Effector CD4-positive, alpha-beta T cell (primary cell): ENCODE data around the gene COQ8B.
"Not testable (repeated sequence)": the region's sequence is repeated elsewhere in the genome, so short reads cannot be mapped to it uniquely, and the experiment has no call there.

Source experiments
- DNase-seq: peaks from one replicate; pipeline ENCODE4 v3.0.0-alpha.2; 2020
- total RNA-seq: gene quantifications from one replicate; lab custom pipeline; 2026; lab: John Stamatoyannopoulos, UW

The COQ8B gene
- total RNA-seq: 37.7 reads per million, percentile 62 among the genes with 10 or more reads in this experiment

DNA sequence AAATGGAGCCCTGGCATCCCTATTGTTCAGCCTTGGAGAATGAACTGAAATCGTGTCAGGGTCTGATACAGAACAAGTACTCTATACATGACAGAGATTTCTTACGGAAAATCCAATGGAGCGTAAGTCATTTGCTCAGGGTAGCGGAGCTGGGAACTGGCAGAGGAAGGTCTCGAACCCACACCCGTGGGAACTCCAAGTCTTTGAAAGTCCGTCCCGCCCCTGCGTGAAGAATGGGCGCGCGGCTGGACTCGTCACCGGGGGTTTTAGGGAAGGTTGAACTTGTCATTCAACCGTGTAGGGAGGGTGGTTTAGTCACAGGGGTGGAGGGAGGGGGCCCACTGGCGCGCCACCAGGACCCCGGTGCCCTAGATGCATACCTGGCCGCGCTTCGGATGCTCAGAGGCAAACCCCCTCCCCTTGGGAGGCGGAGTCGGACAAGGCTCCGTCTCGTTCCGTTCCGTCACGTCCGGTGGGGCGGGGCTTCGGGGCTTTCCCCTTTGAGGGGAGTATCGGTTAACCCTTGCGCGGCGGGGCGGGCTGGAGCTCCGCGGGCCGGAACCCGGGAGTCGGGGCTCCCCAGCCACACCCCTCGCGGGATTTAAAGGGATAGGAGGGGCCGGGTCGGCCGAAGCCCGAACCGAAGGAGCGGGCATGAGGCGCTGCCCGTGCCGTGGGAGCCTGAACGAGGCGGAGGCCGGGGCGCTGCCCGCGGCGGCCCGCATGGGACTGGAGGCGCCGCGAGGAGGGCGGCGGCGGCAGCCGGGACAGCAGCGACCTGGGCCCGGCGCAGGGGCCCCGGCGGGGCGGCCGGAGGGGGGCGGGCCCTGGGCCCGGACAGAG lies at the start of gene COQ8B, which contains the start of gene ITPKC:
TSS of gene COQ8B (minus strand) at position 405 of the 843 bp plus-strand sequence. CDS start 2,254 bp downstream, outside the sequence.
TSS of gene ITPKC (plus strand) at position 631 of the 843 bp plus-strand sequence. CDS start at position 655, 24 bp downstream.
- DNase-seq: peak; percentile 100

DNA sequence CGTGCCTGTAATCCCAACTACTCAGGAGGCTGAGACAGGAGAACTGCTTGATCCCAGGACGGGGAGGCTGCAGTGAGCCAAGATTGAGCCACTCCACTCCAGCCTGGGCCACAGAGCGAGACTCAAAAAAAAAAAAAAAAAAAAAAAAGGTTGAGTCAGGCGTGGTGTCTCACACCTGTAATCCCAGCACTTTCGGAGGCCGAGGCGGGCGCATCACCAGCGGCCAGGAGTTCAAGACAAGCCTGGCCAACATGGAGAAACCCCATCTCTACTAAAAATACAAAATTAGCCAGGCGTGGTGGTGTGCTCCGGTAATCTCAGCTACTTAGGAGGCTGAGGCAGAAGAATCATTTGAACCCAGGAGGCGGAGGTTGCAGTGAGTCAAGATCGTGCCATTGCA lies 49.7 kb upstream of the COQ8B start:
- DNase-seq: not testable (repeated sequence)

DNA sequence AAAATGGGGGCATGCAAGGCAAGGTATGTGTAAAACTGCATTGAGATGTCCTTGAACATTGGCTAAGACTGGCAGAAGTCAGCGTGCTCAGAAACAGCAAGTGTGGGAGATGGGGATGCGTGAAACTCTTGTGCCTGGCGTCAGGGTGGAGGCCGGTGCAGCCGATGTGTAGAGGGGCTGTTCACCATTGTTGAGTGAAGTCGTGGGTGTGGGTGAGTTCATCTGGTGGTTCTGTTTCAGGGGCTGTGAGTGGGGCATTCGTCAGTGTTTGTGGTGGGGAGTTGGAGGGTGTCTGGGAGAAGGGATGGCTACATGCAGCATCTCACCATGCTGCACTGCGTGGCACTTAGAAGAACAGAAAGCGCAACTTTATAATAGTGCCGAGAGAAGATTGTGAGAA lies 47.3 kb upstream of the COQ8B start:
- DNase-seq: no peak

DNA sequence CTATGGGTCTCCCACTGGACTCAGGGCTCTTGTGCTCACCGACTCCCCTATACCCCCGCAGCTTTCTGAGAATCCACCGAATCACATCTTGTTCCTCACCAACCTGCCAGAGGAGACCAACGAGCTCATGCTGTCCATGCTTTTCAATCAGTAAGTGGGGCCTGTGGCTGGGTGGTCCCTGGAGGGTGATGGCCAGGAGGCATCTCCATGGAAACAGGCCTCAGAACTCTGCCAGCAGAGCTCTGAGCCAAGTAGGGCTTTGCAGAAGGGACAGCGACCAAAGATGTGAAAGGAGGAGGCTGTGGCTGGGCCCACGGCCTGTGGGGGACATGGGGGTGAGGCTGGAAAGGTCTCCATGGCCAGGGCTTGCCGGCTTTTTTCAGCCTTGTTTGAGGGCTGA lies 46.8 kb upstream of the COQ8B start:
- no peak for DNase-seq

DNA sequence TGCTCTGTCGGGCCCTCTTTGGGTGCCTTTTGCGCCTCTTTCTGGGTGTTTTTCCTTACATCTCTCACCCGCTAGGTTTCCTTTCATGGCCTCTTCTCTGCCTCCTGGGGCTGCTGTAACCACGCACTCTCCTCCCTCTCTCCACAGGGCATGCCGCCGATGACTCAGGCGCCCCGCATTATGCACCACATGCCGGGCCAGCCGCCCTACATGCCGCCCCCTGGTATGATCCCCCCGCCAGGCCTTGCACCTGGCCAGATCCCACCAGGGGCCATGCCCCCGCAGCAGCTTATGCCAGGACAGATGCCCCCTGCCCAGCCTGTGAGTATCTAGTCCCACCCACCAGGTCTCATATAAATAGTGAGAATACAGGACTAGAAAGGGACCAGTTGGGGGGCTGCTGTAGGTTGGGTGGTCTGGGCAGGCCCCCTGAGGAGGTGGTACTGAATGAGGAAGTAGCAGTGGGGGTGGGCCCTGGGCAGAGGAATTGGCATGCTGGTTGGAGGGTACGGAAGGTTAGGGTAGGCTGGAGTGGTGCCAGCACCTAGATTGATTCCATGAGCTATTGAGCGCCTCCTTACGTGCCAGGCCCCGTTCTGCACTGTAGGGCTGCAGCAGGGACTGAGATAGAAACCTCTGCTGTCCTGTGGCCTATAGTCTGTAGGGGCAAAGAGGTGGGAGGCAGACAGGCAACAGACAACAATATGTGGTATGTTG lies 46.2 kb upstream of the COQ8B start:
- DNase-seq: no peak

DNA sequence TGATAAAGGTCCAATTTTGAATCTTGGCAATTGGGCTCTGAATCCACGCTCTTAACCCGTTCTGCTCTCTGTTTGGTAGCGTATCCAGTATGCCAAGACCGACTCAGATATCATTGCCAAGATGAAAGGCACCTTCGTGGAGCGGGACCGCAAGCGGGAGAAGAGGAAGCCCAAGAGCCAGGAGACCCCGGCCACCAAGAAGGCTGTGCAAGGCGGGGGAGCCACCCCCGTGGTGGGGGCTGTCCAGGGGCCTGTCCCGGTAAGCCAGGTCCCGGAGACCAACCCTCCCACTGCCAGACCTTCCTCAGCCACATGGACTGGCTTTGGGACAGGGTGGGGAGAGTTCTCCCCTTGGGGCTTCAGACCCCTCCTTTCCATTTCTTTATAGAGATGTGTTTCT lies 42.7 kb upstream of the COQ8B start:
- DNase-seq: no peak

DNA sequence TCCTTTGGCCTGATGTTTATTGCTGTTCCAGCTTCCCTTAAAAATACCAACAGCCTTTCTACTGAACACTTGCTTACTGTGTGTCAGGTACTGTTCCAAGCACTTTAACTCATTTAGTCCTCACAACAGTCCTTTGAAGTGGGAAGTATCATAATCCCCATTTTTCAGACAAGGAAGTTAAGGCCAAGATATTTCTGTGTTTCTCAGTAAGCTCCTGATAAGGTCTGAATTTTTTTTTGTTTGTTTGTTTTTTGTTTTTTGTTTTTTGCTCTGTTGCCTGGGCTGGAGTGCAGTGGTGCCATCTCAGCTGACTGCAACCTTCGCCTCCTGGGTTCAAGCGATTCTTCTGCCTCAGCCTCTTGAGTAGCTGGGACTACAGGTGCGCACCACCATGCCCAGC lies 41.8 kb upstream of the COQ8B start:
- no peak for DNase-seq

DNA sequence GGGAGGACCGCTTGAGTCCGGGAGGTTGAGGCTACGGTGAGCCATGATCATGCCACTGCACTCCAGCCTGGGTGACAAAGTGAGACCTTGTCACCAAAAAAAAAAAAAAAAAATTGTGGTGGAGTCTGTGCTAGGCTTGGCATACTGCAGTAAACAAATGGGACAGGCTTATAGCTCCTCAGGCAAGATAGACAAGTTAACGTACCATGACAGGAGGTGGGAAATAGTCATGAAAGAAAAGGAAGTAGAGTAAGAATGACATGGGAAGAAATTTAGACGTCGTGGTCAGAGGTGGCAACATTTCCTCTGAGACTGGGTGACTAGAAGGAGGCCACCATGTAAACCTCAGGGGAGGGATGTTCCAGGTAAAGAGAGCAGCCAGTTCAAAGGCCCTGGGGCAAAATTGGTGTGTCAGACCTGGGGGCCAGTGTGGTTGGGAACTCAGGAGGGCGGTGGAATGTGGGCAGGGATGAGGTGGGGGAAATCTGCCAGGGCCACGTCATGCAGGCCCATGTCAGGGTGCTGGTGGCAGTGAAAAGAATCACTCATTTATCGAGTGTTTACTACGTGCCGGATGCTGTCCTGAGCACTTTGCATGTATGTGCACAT lies 39.9 kb upstream of the COQ8B start:
- no peak for DNase-seq

DNA sequence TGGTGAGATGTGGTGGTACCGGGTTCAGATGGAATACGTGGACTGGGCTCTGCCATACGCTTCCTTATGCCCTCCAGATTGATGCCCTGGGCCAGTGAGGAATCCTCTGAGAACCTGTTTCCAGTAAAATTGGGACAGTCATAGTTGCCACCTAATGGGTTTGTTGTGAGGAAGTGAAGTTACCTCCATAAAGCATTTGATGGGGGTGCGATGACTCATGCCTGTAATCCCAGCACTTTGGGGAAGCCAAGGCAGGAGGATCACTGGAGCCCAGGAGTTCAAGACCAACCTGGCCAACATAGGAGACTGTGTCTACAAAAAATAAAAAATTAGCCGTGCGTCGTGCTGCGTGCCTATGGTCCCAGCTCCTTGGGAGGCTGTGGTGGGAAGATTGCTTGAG lies 39.1 kb upstream of the COQ8B start:
- DNase-seq: no peak

DNA sequence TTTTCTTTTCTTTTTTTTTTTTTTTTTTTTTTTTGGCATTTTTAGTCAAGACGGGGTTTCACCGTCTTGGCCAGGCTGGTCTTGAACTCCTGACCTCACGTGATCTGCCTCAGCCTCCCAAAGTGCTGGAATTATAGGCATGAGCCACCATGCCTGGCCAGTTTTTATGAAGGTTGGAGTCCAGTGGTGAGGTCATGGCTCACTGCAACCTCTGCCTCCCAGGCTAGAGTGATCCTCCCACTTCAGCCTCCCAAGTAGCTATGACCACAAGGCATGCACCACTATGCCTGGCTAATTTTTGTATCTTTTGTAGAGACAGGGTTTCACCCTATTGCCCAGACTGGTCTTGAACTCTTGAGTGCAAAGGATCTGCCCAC lies 38.5 kb upstream of the COQ8B start:
- DNase-seq: no peak

DNA sequence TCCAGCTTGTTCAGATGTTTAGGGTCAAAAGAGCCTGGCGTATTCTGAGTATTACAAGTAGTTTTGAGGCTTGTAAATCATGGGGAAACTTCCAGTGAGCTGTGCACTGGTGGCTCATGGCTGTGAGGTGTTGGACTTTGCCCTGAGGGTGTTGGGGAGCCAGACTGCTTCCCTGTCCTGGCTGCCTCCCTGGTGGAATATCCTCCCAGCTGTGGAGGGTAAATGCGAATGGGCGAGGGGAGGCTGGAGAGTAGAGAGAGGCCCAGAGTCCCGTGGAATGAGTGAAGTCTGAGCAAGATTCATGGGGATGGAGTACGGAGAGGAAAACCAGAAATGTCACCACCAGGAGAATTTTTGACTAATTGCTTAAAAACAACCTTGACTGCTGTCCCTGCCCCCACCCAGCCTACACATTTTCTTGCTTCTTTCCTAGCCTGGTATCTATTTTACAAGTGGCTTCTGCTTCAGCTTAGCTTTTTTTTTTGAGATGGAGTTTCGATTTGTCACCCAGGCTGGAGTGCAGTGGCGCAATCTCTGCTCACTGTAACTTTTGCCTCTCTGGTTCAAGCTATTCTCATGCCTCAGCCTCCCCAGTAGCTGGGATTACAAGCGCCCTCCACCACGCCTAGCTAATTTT lies 38.0 kb upstream of the COQ8B start:
- no peak for DNase-seq

DNA sequence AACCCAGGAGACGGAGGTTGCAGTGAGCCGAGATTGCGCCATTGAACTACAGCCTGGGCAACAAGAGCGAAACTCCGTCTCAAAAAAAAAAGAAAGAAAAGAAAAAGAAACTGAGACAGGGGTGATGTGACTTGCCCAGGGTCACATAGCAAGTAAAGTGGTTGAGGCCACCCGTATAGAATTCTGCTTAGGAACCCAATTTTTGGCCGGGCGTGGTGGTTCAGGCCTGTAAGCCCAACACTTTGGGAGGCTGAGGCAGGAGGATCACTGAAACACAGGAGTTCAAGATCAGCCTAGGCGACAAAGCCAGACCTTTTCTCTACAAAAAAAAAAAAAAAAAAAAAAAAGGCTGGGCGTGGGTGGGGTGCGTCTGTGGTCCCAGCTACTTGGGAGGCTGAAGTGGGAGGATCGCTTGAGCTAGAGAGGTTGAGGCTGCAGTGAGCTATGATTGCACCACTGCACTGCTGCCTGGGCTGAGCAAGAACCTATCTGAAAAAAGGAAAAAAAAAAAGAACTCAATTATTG lies 35.6 kb upstream of the COQ8B start:
- DNase-seq: no peak

DNA sequence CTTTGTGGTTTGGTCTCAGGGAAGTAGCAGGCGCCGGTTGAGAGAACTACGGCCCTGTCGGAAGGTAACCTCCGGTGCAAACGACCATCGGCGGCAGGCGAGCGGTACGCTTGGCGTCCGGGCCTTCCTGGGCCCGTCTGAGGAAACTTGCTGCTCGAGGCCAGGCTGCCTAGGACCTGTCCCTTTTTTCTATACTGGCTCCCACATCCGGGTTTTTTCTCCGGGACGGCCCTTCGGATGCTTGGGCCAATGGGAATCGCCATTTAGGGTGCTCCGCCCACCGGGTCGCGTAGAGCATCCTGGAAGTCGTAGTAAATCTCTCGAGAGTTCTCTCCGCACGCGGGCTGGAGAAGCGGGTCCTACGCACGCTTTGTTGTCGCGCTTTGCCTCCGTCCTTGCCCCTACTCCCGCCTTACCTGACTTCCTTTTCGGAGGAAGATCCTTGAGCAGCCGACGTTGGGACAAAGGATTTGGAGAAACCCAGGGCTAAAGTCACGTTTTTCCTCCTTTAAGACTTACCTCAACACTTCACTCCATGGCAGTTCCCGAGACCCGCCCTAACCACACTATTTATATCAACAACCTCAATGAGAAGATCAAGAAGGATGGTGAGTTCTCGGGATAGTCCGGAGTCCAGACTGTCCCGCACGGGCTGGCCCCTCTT lies 34.3 kb upstream of the COQ8B start, which contains the start of gene SNRPA:
TSS of gene SNRPA (plus strand) at position 330 of the 664 bp plus-strand sequence. CDS start at position 536, 206 bp downstream.
- DNase-seq: peak; percentile 94

DNA sequence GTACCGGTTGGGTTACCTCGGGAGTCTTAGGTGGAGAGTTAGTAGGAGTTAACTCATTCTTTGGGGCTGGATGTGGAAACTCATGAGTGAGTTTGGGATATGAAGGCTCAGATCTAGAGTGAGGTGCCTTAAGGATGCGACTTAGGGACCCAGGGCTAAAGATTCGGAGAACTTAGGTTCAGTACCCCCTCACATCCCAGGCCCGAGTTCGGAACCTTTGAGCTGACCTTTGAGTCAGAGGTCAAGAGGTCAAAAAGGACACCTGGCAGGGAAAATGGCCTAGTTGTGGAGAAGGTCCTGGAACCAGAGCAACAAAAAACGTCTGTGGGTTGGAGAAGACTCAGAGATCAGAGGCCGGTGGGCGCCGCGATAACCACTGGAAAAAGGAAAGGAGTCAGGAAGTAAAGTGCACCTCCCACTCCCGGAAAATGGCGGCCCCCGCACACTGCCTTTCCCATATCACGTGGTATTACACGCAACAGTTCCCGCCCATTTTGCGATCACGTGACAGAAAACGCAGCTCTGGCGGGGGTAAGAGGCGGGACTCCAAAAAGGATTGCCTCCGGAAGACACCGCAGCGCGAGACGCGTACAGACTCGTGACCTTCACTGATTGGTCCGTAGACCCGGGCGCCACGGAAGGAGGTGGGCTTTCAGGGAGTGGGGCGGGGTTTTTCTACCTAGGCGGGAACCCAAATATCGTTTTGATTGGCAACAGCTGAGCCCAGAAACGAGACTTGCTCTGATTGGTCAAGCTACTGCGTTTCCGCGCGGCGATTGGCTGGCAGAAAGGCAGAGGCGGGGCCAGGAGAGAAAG lies 33.6 kb upstream of the COQ8B start, which contains the start of gene ACTMAP:
TSS of gene ACTMAP (minus strand) at position 420 of the 816 bp plus-strand sequence. CDS start 674 bp downstream, outside the sequence.
- peak; percentile 99 for DNase-seq

DNA sequence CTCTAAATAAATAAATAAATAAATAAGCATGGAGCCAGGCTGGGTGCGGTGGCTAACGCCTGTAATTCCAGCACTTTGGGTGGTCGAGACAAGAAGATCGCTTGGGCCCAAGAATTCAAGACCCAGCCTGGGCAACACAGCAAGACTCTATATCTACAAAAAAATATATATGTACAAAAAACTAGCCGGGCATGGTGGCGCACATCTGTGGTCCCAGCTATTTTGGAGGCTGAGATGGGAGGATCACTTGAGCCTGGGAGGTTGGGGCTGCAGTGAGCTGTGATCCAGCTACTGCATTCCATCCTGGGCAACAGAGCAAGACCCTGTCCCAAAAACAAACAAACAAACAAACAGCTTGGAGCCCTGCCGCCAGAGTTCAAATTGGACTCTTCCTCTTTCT lies 30.9 kb upstream of the COQ8B start:
- DNase-seq: no peak

DNA sequence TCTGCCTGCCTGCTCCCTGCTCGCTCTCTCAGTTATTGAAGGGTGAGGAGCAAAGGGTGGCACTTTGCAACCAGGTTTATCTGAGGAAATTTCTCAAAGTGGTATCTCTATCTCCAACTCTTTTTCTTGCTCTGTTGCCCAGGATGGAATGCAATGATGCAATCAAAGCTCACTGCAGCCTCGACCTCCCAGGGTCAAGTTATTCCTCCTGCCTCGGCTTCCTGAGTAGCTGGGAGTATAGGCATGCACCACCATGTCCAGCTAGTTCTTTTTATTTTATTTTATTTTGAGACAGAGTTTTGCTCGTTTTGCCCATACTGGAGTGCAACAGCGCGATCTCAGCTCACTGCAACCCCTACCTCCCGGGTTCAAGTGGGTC lies 28.7 kb upstream of the COQ8B start:
- DNase-seq: no peak

DNA sequence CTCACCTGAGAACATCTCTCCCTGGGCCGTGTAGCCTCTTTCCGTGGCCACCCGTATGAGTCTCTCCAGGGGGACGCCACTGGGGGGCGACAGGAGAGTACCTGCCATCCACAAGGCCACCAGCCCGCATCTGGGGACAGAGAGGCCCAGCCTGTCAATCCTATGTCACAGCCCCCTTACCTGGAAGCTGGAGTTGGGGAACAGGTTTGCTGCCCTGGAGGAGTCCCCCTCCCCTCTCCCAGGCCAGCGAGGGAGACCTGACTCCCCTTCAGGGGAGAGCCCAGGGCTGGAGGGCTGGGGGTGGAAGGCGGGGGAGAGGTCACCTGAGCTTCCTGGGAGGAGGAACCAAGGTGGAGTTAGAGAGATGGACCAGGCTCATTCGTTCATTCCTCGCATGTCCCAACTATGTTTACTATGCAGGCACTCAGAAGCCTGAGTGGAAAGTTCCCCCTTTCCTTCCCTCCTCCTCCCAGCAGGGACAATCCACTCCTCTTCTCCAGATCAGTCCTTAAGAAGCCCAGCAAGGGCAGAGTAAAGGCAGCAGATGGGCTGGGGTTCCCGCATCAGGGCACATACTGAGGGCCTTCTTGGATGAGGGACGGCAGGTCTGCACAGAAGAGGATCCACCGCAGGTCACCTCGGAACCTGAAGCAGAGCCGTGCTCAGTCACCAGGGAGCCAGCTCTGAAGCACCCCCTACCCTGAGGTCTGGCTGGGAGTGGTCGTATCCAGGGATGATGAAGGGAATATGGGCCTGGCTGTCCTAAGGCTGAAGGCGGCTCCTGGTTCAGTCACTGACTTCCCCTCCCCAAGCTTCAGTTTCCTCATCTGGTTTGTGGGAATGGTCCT lies 28.1 kb upstream of the COQ8B start:
- DNase-seq: no peak

DNA sequence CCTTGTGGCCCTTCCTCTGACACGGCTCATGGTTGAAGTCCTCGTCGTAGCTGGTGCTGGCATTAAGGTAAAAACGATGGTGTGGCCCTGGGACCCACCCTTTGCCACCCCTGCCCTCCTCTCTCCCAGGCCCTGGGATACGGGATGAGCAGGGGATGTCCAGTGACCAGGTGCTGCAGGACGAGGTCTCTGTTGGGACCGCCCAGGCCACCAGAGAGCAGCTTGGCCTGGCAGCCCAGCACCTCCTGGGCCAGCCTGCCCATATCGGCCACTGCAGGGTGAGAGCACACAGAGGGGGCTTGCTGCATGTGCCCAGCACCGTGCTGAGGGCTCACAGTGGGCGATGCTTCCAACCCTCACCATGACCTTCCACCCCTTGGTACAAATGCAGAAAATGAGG lies 27.2 kb upstream of the COQ8B start:
- DNase-seq: no peak

DNA sequence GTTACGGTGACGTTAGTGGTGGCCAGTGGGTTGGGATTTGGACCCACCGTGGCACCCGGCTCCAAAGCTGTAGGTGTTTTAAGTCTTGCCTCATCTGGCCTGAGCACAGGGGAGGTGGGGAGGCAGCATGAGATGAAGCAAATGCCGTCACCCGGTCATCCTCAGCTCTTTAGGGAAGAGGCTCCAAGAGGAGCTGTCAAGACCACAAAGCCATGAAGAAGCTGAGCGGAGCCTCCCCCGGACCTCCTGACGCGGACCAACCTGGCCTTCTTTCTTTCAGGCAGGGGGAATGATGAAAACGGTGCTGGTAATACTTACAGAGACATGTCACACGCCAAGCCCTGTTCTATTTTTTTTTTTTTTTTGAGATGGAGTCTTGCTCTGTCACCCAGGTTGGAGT lies 26.2 kb upstream of the COQ8B start:
- DNase-seq: no peak

DNA sequence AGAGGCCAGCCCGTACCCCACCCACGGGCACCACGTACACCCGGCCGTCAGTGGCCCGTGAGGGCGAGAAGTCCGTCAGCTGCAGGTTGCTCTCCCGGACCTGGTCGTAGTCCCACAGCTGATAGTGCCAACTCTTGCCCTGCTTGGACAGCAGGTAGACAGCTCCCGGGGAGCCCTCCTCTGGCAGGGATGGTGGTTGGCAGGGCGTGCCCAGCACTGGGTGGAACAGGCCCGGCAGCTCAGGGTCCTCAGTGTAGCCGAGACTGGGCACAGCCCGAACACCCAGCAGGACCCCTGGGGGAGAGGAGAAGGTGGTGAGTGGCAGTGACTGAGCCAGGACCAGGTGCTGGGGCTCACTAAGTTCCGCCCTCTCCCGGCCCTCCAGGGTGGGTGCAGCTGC lies 25.8 kb upstream of the COQ8B start:
- DNase-seq: no peak
